K562 (cell line): Measurements from ENCODE around the gene SLC38A7. TPM values are rescaled to one million over a fixed set of nuclear protein-coding genes. Genes with fewer than 3 reads are reported as not detected.

Experiments
- ATAC-seq: fragments of 200-7000 bp; cut with Tn5 transposase; 3 replicates; pipeline ENCODE4 v1.9.1; 2020; ENCODE audit warnings: moderate library complexity
- BruUV-seq: library from RNA; stranded (reverse); fragments of 400-500 nt; replicated peaks from 2 replicates; lab custom pipeline; 2021; lab: Mats Ljungman, UMichigan
- CTCF ChIA-PET: fragments of 300-600 bp; formaldehyde crosslinking; extraction: SDS; loops from one replicate; lab custom pipeline; 2021; ENCODE audit warnings: low intra/inter-chr PET ratio; lab: Yijun Ruan, JAX
- POLR2A ChIA-PET: fragments of 300-600, 350-650 bp; sonication (Branson Sonifier 250); formaldehyde crosslinking; extraction: SDS; loops from one replicate; lab custom pipeline; 2021; ENCODE audit warnings: antibody characterized with exemption, inconsistent platforms; lab: Yijun Ruan, JAX
- DNase-seq, 4 experiments: peaks; one replicate each; pipeline versions ENCODE4 v3.0.0 to v3.0.0-alpha.2; 2011 to 2018; ENCODE audit warnings: low spot score in 3 of 4, mixed read lengths in 3 of 4; ENCODE audit errors: extremely low read depth in 1 of 4
- FAIRE-seq: peaks from 2 replicates; lab custom pipeline; 2011; peaks lifted over from hg19 to GRCh38; lab: Jason Lieb, UNC
- H2AFZ ChIP-seq: 2 replicates; pipeline ENCODE4 v1.6.0; 2011; ENCODE audit warnings: low read depth, low read length, control low read depth, inconsistent platforms
- H3K27ac ChIP-seq: fragments of 200-600 bp; 3 replicates; pipeline ENCODE4 v1.8.0; 2011; ENCODE audit warnings: low read depth, mild to moderate bottlenecking, control low read depth, inconsistent platforms, low read length, moderate library complexity, mixed read lengths; ENCODE audit errors: extremely low read depth
- H3K27me3 ChIP-seq, 2 experiments: fragments of 300-600 bp in 1 of 2; 2 replicates in 1 of 2; 3 replicates in 1 of 2; pipeline versions ENCODE4 v1.6.0 to v1.8.0; 2011; ENCODE audit warnings: inconsistent platforms in 2 of 2, low read length in 2 of 2, mild to moderate bottlenecking in 1 of 2, mixed read lengths in 1 of 2, moderate library complexity in 1 of 2; ENCODE audit not compliant: control insufficient read depth in 2 of 2, insufficient read depth in 2 of 2
- H3K36me3 ChIP-seq: fragments of 300-600 bp; 3 replicates; pipeline ENCODE4 v1.8.0; 2011; ENCODE audit warnings: mild to moderate bottlenecking, low read length, inconsistent platforms; ENCODE audit not compliant: control insufficient read depth, insufficient read depth
- H3K4me1 ChIP-seq, 2 experiments: fragments of 200-600 bp in 1 of 2; replicated peaks in 1 of 2; 2 replicates in 1 of 2; 3 replicates in 1 of 2; pipeline versions ENCODE4 v1.5.1 to v1.8.0; 2011; ENCODE audit warnings: inconsistent platforms in 2 of 2, low read length in 2 of 2, mild to moderate bottlenecking in 1 of 2, mixed read lengths in 1 of 2, moderate library complexity in 1 of 2; ENCODE audit not compliant: control insufficient read depth in 2 of 2, insufficient read depth in 2 of 2
- H3K4me2 ChIP-seq: 2 replicates; pipeline ENCODE4 v1.6.1; 2011; ENCODE audit warnings: low read length, control low read depth, inconsistent platforms, mixed read lengths; ENCODE audit not compliant: insufficient read depth
- H3K4me3 ChIP-seq: fragments of 200-600 bp; sonication (generic), shearing (Covaris generic); 2 replicates; pipeline ENCODE4 v1.5.1; 2016; ENCODE audit warnings: control low read depth, inconsistent platforms
- H3K79me2 ChIP-seq: fragments of 200-600 bp; 3 replicates; pipeline ENCODE4 v1.8.0; 2011; ENCODE audit warnings: low read length, inconsistent platforms; ENCODE audit not compliant: control insufficient read depth, insufficient read depth
- H3K9ac ChIP-seq, 2 experiments: 2 replicates each; pipeline versions ENCODE4 v1.6.0 to v1.6.1; 2011; ENCODE audit warnings: low read depth in 2 of 2, low read length in 2 of 2, control low read depth in 1 of 2, inconsistent platforms in 1 of 2, mild to moderate bottlenecking in 1 of 2, mixed read lengths in 1 of 2; ENCODE audit not compliant: insufficient read depth in 1 of 2
- H3K9me1 ChIP-seq: one replicate; pipeline ENCODE4 v1.6.0; 2011; ENCODE audit warnings: inconsistent platforms, mild to moderate bottlenecking, low read length, moderate library complexity; ENCODE audit not compliant: control insufficient read depth, insufficient read depth
- H3K9me3 ChIP-seq: replicated peaks from 2 replicates; pipeline ENCODE4 v1.5.1; 2011; ENCODE audit warnings: low read depth, low read length, inconsistent platforms; ENCODE audit not compliant: control insufficient read depth, insufficient read depth
- H4K20me1 ChIP-seq: replicated peaks from 2 replicates; pipeline ENCODE4 v1.6.1; 2011; ENCODE audit warnings: low read length, inconsistent platforms, mixed read lengths; ENCODE audit not compliant: control insufficient read depth, insufficient read depth
- FOS ChIP-seq: IDR thresholded peaks from 3 replicates; pipeline ENCODE4 v1.6.1; 2011; ENCODE audit not compliant: insufficient read length; ENCODE audit errors: extremely low read depth
- HNRNPK ChIP-seq: fragments of 200-400 bp; formaldehyde crosslinking; IDR thresholded peaks from one replicate; pipeline ENCODE4 v1.6.1; 2018; ENCODE audit warnings: mild to moderate bottlenecking, low read depth, low read length; ENCODE audit not compliant: poor library complexity, severe bottlenecking
- MTF1 ChIP-seq: fragments of 250-450 bp; sonication (Bioruptor Pico); IDR thresholded peaks from 2 replicates; pipeline ENCODE4 v1.9.0; 2021; ENCODE audit warnings: moderate library complexity, mild to moderate bottlenecking, inconsistent platforms, borderline replicate concordance
- RBM34 ChIP-seq: fragments of 200-400 bp; formaldehyde crosslinking; IDR thresholded peaks from 2 replicates; pipeline ENCODE4 v1.6.1; 2018; ENCODE audit warnings: low read length, borderline replicate concordance; ENCODE audit not compliant: insufficient read depth
- XRCC4 ChIP-seq: IDR thresholded peaks from one replicate; pipeline ENCODE4 v1.6.1; 2011; ENCODE audit not compliant: insufficient read depth, insufficient read length; ENCODE audit errors: extremely low read depth
- ZNF224 ChIP-seq: sonication (generic); formaldehyde crosslinking; IDR thresholded peaks from 2 replicates; pipeline ENCODE4 v1.8.0; 2022; ENCODE audit warnings: mild to moderate bottlenecking, missing genetic modification reagents
- ZNF57 ChIP-seq: fragments of 450-650 bp; formaldehyde crosslinking; IDR thresholded peaks from 2 replicates; pipeline ENCODE4 v1.4.0; 2020; ENCODE audit warnings: mild to moderate bottlenecking, moderate library complexity
- ZNF75A ChIP-seq: fragments of 450-650 bp; formaldehyde crosslinking; IDR thresholded peaks from 2 replicates; pipeline ENCODE4 v1.4.0; 2020; ENCODE audit warnings: mild to moderate bottlenecking
- WGBS: fragments of 100-300 bp; shearing (Covaris generic); methylation state at CpG from one replicate; pipeline ENCODE4 v1.1.6; 2016; ENCODE audit warnings: low coverage, mixed read lengths; ENCODE audit not compliant: insufficient coverage; ENCODE audit errors: missing lambda C conversion rate; 5-methylcytosine and 5-hydroxymethylcytosine counted together
- in situ Hi-C: fragments of 300-500 bp; cut with MboI; formaldehyde crosslinking; loops from 4 replicates; pipeline ENCODE4 v1.15.0; 2018; ENCODE audit warnings: inconsistent platforms, mixed read lengths
- intact Hi-C: fragments of 100-400 bp; cut with micrococcal nuclease; formaldehyde crosslinking; loops from 2 replicates; pipeline ENCODE4 v1.14.2; 2022
- polyA plus RNA-seq, 8 experiments: library from polyadenylated mRNA; depleted of rRNA in 4 of 8; stranded (reverse) in 5 of 8; unstranded in 3 of 8; fragments of >200 nt; fragmentation: Nextera tagmentation in 2 of 8; fragmentation: Illumina TruSeq in 1 of 8; extraction: Ambion mirVana in 2 of 8; extraction: Trizol in 1 of 8; gene quantifications; 2 replicates each; pipeline versions ENCODE4 v1.2.1 to v1.2.3, GENCODE V29; 2011 to 2014; ENCODE audit warnings: inconsistent platforms in 1 of 8, missing spikeins in 1 of 8
- total RNA-seq, 7 experiments: library from RNA; depleted of rRNA in 6 of 7; stranded (reverse); fragments of >200 nt in 6 of 7; fragmentation: Illumina TruSeq in 2 of 7; extraction: Trizol in 2 of 7; gene quantifications; 2 replicates each; pipeline versions ENCODE4 v1.2.1 to v1.2.3, GENCODE V29; 2011 to 2021; ENCODE audit warnings: low replicate concordance in 1 of 7
- TF ChIP-seq, protein P1 (sequence below): fragments of 450-650 bp; IDR thresholded peaks from 2 replicates; pipeline ENCODE4 v1.6.1; 2017; ENCODE audit warnings: antibody characterized with exemption, mild to moderate bottlenecking
- TF ChIP-seq, protein P2 (sequence below): fragments of 250-450 bp; sonication (Bioruptor Pico); IDR thresholded peaks from 2 replicates; pipeline ENCODE4 v1.5.0; 2020; ENCODE audit warnings: mild to moderate bottlenecking, borderline replicate concordance

The SLC38A7 gene
- total and polyA plus RNA-seq, 9 of the 15 experiments (the other 6 are each of a cell fraction or from before 2014, with no cell fraction given), result 2.7 to 12.2 (median 6.5) TPM

DNA sequence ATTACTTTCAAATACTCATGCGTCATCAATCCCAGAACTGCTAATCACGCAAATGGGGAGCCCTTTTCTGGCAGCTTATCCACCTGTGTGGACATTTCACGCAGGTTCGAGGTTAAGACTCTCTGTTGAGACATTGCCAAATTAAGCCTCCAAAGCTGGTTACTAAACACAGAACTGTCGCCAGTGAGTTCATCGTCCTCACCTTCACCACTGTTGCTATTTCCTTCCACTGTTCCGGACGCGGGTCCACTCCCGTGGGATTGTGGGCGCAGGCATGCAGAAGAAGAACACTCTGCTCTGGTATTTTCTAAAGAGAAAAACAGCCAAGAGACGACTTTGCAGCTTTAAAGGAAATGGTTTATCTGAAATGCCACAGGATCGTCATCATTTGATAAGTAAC lies 33.4 kb upstream of the SLC38A7 start:
- Histone ChIP-seq H3K4me3 (no peak overlapping the region), H3K4me1 (no peaks in the 10 kb centered on the region), H3K36me3 (peaks cover 87% of the 10 kb centered on the region; the same call in 2 of the 3 replicates), H4K20me1 (no peaks in the 10 kb centered on the region), H3K79me2 (no peaks in the 10 kb centered on the region), H3K9ac (no peak overlapping the region), H3K9me1 (no peaks in the 10 kb centered on the region), H3K27ac (no peak overlapping the region), H3K9me3 (no peaks in the 10 kb centered on the region), H2AFZ (no peak overlapping the region)
- ATAC-seq (no peak), FAIRE-seq (no peak), DNase-seq (no peak)
- in situ Hi-C loops, result no loop called here
- WGBS, result 83% methylated on average over 13 of the region's 13 CpGs
- POLR2A ChIA-PET, result interaction anchor here (1.1 kb wide), 1 partner anchor 10 kb away, joined by 3 read pairs; no protein-coding TSS in a partner anchor
- no TSS peak for BruUV-seq
- TF ChIP-seq XRCC4, result no peak
- TF ChIP-seq MTF1 (CRISPR knock-in tag), result no peak
- TF ChIP-seq, all 486 proteins: peak for 0
- Histone ChIP-seq H3K27me3 (no peaks in the 10 kb centered on the region), H3K4me2 (no peak overlapping the region)
- CTCF ChIA-PET, result no interaction called here
- intact Hi-C loops, result no loop called here

GRCh38 chr16:58716468-58716867 lies 31.9 kb upstream of the SLC38A7 start:
- no TSS peak for BruUV-seq
- H4K20me1 ChIP-seq, result no peaks in the 10 kb centered on the region
- CTCF ChIA-PET, result no interaction called here
- intact Hi-C loops (no loop called here), in situ Hi-C loops (no loop called here)
- no peak for DNase-seq
- no peak for FAIRE-seq
- no peak overlapping the region for H2AFZ ChIP-seq
- no peak overlapping the region for H3K27ac ChIP-seq
- no peaks in the 10 kb centered on the region for H3K79me2 ChIP-seq
- no peak overlapping the region for H3K9ac ChIP-seq
- 92% methylated on average over 8 of the region's 8 CpGs for whole genome bisulfite sequencing
- ATAC-seq, result no peak
- H3K4me1 ChIP-seq, result no peaks in the 10 kb centered on the region
- peaks cover 87% of the 10 kb centered on the region for H3K36me3 ChIP-seq
- no peak overlapping the region for H3K4me2 ChIP-seq
- no peaks in the 10 kb centered on the region for H3K9me1 ChIP-seq
- H3K4me3 ChIP-seq, result no peak overlapping the region
- H3K9me3 ChIP-seq, result no peaks in the 10 kb centered on the region
- H3K27me3 ChIP-seq, result no peaks in the 10 kb centered on the region
- POLR2A ChIA-PET, result interaction anchor here (0.6 kb wide), 2 partner anchors 89 to 97 kb away, joined by 3 to 5 read pairs; no protein-coding TSS in a partner anchor
- TF ChIP-seq ZNF57 (CRISPR knock-in tag), result no peak
- TF ChIP-seq ZNF224 (CRISPR knock-in tag), result no peak
- no peak for TF ChIP-seq HNRNPK
- TF ChIP-seq ZNF75A (CRISPR knock-in tag), result no peak
- no peak for TF ChIP-seq FOS
- TF ChIP-seq, protein P1, sequence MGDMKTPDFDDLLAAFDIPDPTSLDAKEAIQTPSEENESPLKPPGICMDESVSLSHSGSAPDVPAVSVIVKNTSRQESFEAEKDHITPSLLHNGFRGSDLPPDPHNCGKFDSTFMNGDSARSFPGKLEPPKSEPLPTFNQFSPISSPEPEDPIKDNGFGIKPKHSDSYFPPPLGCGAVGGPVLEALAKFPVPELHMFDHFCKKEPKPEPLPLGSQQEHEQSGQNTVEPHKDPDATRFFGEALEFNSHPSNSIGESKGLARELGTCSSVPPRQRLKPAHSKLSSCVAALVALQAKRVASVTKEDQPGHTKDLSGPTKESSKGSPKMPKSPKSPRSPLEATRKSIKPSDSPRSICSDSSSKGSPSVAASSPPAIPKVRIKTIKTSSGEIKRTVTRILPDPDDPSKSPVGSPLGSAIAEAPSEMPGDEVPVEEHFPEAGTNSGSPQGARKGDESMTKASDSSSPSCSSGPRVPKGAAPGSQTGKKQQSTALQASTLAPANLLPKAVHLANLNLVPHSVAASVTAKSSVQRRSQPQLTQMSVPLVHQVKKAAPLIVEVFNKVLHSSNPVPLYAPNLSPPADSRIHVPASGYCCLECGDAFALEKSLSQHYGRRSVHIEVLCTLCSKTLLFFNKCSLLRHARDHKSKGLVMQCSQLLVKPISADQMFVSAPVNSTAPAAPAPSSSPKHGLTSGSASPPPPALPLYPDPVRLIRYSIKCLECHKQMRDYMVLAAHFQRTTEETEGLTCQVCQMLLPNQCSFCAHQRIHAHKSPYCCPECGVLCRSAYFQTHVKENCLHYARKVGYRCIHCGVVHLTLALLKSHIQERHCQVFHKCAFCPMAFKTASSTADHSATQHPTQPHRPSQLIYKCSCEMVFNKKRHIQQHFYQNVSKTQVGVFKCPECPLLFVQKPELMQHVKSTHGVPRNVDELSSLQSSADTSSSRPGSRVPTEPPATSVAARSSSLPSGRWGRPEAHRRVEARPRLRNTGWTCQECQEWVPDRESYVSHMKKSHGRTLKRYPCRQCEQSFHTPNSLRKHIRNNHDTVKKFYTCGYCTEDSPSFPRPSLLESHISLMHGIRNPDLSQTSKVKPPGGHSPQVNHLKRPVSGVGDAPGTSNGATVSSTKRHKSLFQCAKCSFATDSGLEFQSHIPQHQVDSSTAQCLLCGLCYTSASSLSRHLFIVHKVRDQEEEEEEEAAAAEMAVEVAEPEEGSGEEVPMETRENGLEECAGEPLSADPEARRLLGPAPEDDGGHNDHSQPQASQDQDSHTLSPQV, result no peak
- TF ChIP-seq, protein P2, sequence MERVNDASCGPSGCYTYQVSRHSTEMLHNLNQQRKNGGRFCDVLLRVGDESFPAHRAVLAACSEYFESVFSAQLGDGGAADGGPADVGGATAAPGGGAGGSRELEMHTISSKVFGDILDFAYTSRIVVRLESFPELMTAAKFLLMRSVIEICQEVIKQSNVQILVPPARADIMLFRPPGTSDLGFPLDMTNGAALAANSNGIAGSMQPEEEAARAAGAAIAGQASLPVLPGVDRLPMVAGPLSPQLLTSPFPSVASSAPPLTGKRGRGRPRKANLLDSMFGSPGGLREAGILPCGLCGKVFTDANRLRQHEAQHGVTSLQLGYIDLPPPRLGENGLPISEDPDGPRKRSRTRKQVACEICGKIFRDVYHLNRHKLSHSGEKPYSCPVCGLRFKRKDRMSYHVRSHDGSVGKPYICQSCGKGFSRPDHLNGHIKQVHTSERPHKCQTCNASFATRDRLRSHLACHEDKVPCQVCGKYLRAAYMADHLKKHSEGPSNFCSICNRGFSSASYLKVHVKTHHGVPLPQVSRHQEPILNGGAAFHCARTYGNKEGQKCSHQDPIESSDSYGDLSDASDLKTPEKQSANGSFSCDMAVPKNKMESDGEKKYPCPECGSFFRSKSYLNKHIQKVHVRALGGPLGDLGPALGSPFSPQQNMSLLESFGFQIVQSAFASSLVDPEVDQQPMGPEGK (CRISPR knock-in tag), result no peak
- no peak for TF ChIP-seq RBM34
